D341Med (cell line): ENCODE data around the gene RBMS1.

Source experiments
- DNase-seq: peaks from one replicate; pipeline ENCODE4 v3.0.0; 2012; ENCODE audit warnings: low spot score

Gene RBMS1

GRCh38 chr2:160362541-160362940, 131.1 kb downstream of the RBMS1 start:
- DNase-seq, result no peak

GRCh38 chr2:160362018-160362417, 131.6 kb downstream of the RBMS1 start:
- no peak for DNase-seq

GRCh38 chr2:160360089-160360757, 133.4 kb downstream of the RBMS1 start:
- DNase-seq, result no peak

- DNase-seq, result no peak
Observed at GRCh38 chr2:160358046-160358445, 135.6 kb downstream of the RBMS1 start.

- no peak for DNase-seq
Observed at GRCh38 chr2:160356485-160356884, 137.1 kb downstream of the RBMS1 start.

- DNase-seq, result no peak
Observed at GRCh38 chr2:160355080-160355479, 138.5 kb downstream of the RBMS1 start.

- no peak for DNase-seq
Observed at GRCh38 chr2:160354677-160355076, 138.9 kb downstream of the RBMS1 start.

GRCh38 chr2:160353813-160354212, 139.8 kb downstream of the RBMS1 start:
- no peak for DNase-seq

GRCh38 chr2:160353166-160353565, 140.4 kb downstream of the RBMS1 start:
- peak; percentile 36 for DNase-seq

GRCh38 chr2:160352500-160352899, 141.1 kb downstream of the RBMS1 start:
- DNase-seq, result no peak

- DNase-seq, result no peak
Observed at GRCh38 chr2:160351956-160352355, 141.7 kb downstream of the RBMS1 start.

- no peak for DNase-seq
Observed at GRCh38 chr2:160349306-160349705, 144.3 kb downstream of the RBMS1 start.

GRCh38 chr2:160347269-160347863, 146.2 kb downstream of the RBMS1 start:
- DNase-seq, result no peak

- no peak for DNase-seq
Observed at GRCh38 chr2:160345071-160345764, 148.4 kb downstream of the RBMS1 start.

GRCh38 chr2:160343404-160343803, 150.2 kb downstream of the RBMS1 start:
- no peak for DNase-seq

- DNase-seq, result no peak
Observed at GRCh38 chr2:160339726-160340125, 153.9 kb downstream of the RBMS1 start.

- DNase-seq, result no peak
Observed at GRCh38 chr2:160338901-160339685, 154.5 kb downstream of the RBMS1 start.

GRCh38 chr2:160337728-160338127, 155.9 kb downstream of the RBMS1 start:
- DNase-seq, result no peak

GRCh38 chr2:160336635-160337034, 157.0 kb downstream of the RBMS1 start:
- DNase-seq, result no peak

GRCh38 chr2:160336105-160336504, 157.5 kb downstream of the RBMS1 start:
- DNase-seq, result no peak

GRCh38 chr2:160335441-160335840, 158.2 kb downstream of the RBMS1 start:
- no peak for DNase-seq

- no peak for DNase-seq
Observed at GRCh38 chr2:160334028-160334741, 159.4 kb downstream of the RBMS1 start.
